H1 (cell line): ENCODE data around the gene RTTN. TPM values are rescaled to one million over a fixed set of nuclear protein-coding genes. Genes with fewer than 3 reads are reported as not detected.

Experiments used
- ATF2 ChIP-seq: IDR thresholded peaks from 2 replicates; pipeline ENCODE4 v1.6.1; 2012; ENCODE audit warnings: low read length, inconsistent platforms
- EP300 ChIP-seq, 2 experiments: IDR thresholded peaks; 1 replicate in 1 of 2; 2 replicates in 1 of 2; pipeline ENCODE4 v1.6.1; 2011 to 2012; ENCODE audit warnings: low read depth in 2 of 2, low read length in 2 of 2, mild to moderate bottlenecking in 2 of 2, borderline replicate concordance in 1 of 2, inconsistent platforms in 1 of 2, moderate library complexity in 1 of 2
- JUN ChIP-seq: IDR thresholded peaks from 2 replicates; pipeline ENCODE4 v1.6.1; 2011; ENCODE audit warnings: low read depth, mild to moderate bottlenecking, improper control_type of control experiment, low read length
- PHF8 ChIP-seq: fragments of 200-600 bp; sonication (generic); conservative IDR thresholded peaks from 2 replicates; pipeline ENCODE4 v1.7.1; 2012; ENCODE audit warnings: low read depth, mild to moderate bottlenecking, inconsistent platforms, low read length, moderate library complexity
- SAP30 ChIP-seq: fragments of 300-600 bp; sonication (generic); IDR thresholded peaks from 2 replicates; pipeline ENCODE4 v1.7.1; 2012; ENCODE audit warnings: low read length, moderate library complexity, mild to moderate bottlenecking, inconsistent platforms; ENCODE audit not compliant: insufficient read depth, insufficient replicate concordance
- SIRT6 ChIP-seq: IDR thresholded peaks from one replicate; pipeline ENCODE4 v1.7.1; 2012; ENCODE audit warnings: low read length, inconsistent platforms
- TAF1 ChIP-seq: IDR thresholded peaks from 2 replicates; pipeline ENCODE4 v1.6.1; 2011; ENCODE audit warnings: mild to moderate bottlenecking, low read depth, low read length
- TAF7 ChIP-seq: optimal IDR thresholded peaks from 2 replicates; pipeline ENCODE3; 2011; ENCODE audit warnings: low read depth, mild to moderate bottlenecking, inconsistent platforms, low read length, moderate library complexity, borderline replicate concordance
- ZNF274 ChIP-seq: IDR thresholded peaks from 2 replicates; pipeline ENCODE4 v1.7.0; 2012; ENCODE audit warnings: low read length, borderline replicate concordance; ENCODE audit errors: extremely low read depth
- polyA plus RNA-seq, 7 experiments: library from polyadenylated mRNA; depleted of rRNA in 3 of 7; stranded (reverse) in 5 of 7; unstranded in 2 of 7; fragments of >200 nt in 5 of 7; fragments of 200-250 nt in 2 of 7; gene quantifications; 1 replicate in 5 of 7; 2 replicates in 1 of 7; 4 replicates in 1 of 7; pipeline versions ENCODE4 v1.2.1 to v1.2.3, GENCODE V29; 2011 to 2013; ENCODE audit warnings: missing spikeins in 2 of 7, mixed read lengths in 2 of 7
- total RNA-seq: library from RNA; stranded (reverse); fragmentation: NEBNext Ultra II Directional; extraction: Animal tissue kit (Norgen Biotek cat#: 25700); gene quantifications from 2 replicates; pipeline ENCODE4 v1.2.1, GENCODE V29; 2021

Gene RTTN
- total and polyA plus RNA-seq, 2 of the 8 experiments (the other 6 are each of a cell fraction or from before 2014, with no cell fraction given), result 9.1 to 21.4 TPM

GRCh38 chr18:69996951-69997798, 208.3 kb downstream of the RTTN start (continued):
- TF ChIP-seq JUN (no peak), ATF2 (no peak), TAF7 (no peak), TAF1 (no peak), SAP30 (no peak), SIRT6 (no peak), PHF8 (no peak), ZNF274 (no peak), EP300 (IDR thresholded peaks at IDR 0.05; ENCODE audit: borderline replicate concordance in 1 of 2, low read depth in 2 of 2, low read length in 2 of 2) (no peak)
